SJSA1 (cell line): ENCODE results near the gene BRSK1. TPM values are rescaled to one million over a fixed set of nuclear protein-coding genes. Genes with fewer than 3 reads are reported as not detected.
A peak's percentile ranks its signal among the peaks of the same experiment; 100 is the strongest.

Experiments
- DNase-seq, 2 experiments: peaks; one replicate each; pipeline ENCODE4 v3.0.0-alpha.2; 2015 to 2020; ENCODE audit warnings: low spot score in 2 of 2, low read depth in 1 of 2
- H3K27ac ChIP-seq: fragments of 250-450 bp; sonication (Bioruptor Pico); 2 replicates; pipeline ENCODE4 v1.5.1; 2020; ENCODE audit warnings: mild to moderate bottlenecking, moderate library complexity
- H3K27me3 ChIP-seq: fragments of 250-450 bp; sonication (Bioruptor Pico); replicated peaks from 2 replicates; pipeline ENCODE4 v1.5.1; 2020; ENCODE audit warnings: mild to moderate bottlenecking, moderate library complexity
- H3K36me3 ChIP-seq: fragments of 250-450 bp; sonication (Bioruptor Pico); 2 replicates; pipeline ENCODE4 v1.5.1; 2020; ENCODE audit warnings: mild to moderate bottlenecking
- H3K4me1 ChIP-seq: fragments of 250-450 bp; sonication (Bioruptor Pico); replicated peaks from 2 replicates; pipeline ENCODE4 v1.6.1; 2021; ENCODE audit warnings: mild to moderate bottlenecking
- H3K4me3 ChIP-seq: fragments of 250-450 bp; sonication (Bioruptor Pico); 2 replicates; pipeline ENCODE4 v1.5.1; 2020; ENCODE audit warnings: mild to moderate bottlenecking
- H3K9me3 ChIP-seq: fragments of 250-450 bp; sonication (Bioruptor Pico); replicated peaks from 2 replicates; pipeline ENCODE4 v1.5.1; 2020; ENCODE audit warnings: mild to moderate bottlenecking
- total RNA-seq: library from RNA; depleted of rRNA; stranded (reverse); fragments of >200 nt; shearing (Covaris generic); gene quantifications from 2 replicates; pipeline ENCODE4 v1.2.3, GENCODE V29; 2014

BRSK1 gene
- total RNA-seq, 1 experiment from 2014 or later: 8.5 TPM

GRCh38 chr19:55258828-55259539 is 24.8 kb upstream of the BRSK1 start, which contains the start of gene PPP6R1:
Gene PPP6R1, minus strand, starts transcription at chr19:55259017. Its CDS starts 11,914 bp downstream, at chr19:55247103.
- Histone ChIP-seq H3K36me3 (peaks cover 34% of the 10 kb centered on the region), H3K4me3 (peak within 1 kb of the TSS; percentile 82), H3K4me1 (peaks cover 18% of the 10 kb centered on the region), H3K27ac (peak within 1 kb of the TSS; percentile 62), H3K9me3 (no peaks in the 10 kb centered on the region), H3K27me3 (no peaks in the 10 kb centered on the region)
- DNase-seq: peak; percentile 98 to 100

DNA sequence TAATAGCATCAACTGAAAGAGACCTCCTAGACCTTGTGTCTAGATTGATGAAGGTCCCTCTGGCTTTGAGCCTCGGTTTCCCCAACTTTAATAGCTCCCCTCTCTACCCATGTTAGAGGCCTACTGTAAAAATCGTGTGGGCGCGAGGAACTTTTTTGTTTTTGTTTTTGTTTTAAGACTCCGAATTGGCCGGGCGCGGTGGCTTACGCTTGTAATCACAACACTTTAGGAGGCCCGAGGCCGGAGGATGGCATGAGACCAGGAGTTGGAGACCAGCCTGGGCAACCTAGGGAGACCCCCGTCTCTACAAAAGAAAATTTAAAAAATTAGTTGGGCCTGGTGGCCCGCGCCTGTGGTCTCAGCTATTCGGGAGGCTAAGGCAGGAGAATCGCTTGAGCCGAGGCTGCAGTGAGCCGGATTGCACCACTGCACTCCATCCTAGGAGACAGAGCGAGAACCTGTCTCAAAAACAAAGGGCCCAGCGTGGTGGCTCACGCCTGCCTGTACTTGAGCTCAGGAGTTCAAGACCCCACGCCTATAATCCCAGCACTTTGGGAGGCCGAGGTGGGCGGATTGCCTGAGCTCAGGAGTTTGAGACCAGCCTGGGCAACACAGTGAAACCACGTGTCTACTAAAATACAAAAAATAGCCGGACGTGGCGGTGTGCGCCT is 24.1 kb upstream of the BRSK1 start:
- H3K9me3 ChIP-seq: no peaks in the 10 kb centered on the region
- H3K36me3 ChIP-seq: peaks cover 32% of the 10 kb centered on the region
- peak overlapping the region; percentile 82 for H3K4me3 ChIP-seq
- peaks cover 18% of the 10 kb centered on the region for H3K4me1 ChIP-seq
- no peaks in the 10 kb centered on the region for H3K27me3 ChIP-seq
- peak overlapping the region; percentile 62 for H3K27ac ChIP-seq
- no peak for DNase-seq

DNA sequence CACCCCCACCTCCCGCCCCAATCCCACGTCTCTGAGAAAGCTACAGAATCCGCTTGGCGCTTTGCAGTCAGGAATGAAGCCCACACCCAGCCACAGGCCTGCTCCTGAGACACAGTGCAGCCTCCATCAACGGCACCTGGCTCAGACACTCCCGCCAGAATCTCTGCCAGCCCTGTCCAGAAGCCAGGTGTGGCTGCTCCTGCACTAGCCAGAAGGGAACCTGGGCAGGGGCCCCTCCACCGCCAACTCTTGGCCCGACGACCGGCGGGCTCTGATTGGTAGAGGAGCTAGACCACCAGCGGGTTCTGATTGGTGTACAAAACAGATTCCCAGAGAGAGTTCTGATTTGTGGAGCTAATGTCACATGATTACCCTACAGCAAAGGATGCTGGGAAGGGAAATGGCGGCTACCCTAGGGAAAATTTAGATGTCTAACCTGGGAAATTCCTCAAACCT is 22.1 kb upstream of the BRSK1 start:
- Histone ChIP-seq H3K4me3 (no peak overlapping the region), H3K4me1 (peaks cover 18% of the 10 kb centered on the region), H3K27ac (no peak overlapping the region), H3K36me3 (peaks cover 12% of the 10 kb centered on the region), H3K27me3 (no peaks in the 10 kb centered on the region), H3K9me3 (0 out of 2 replicates have a peak, but pooled peaks cover under 1% of the 10 kb centered on the region)
- no peak for DNase-seq

GRCh38 chr19:55262359-55262758 is 21.4 kb upstream of the BRSK1 start:
- DNase-seq: no peak
- 0 out of 2 replicates have a peak, but pooled peaks cover 2% of the 10 kb centered on the region for H3K9me3 ChIP-seq
- H3K27me3 ChIP-seq: no peaks in the 10 kb centered on the region

DNA sequence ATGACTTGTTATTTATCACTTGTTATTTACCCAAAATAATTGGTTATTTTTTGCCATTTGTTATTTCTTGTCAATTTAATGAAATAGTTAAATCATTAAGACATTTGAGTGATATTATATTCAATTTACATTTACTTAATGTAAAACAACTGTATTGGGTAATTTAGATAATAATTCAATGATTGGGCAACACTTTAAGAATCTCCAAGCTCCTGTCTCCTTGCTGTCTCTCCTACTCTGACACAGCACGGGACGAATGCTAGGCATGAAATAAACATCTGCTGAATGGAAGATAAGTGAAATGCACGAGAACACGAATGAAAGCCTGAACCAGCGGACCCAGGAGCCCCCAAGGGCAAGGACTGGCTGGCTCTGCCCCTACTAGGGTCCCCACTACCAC is 19.3 kb upstream of the BRSK1 start:
- Histone ChIP-seq H3K4me3 (no peak overlapping the region), H3K36me3 (peaks cover 4% of the 10 kb centered on the region; the same call in 1 of the 2 replicates), H3K27me3 (no peaks in the 10 kb centered on the region), H3K9me3 (0 out of 2 replicates have a peak, but pooled peaks cover 2% of the 10 kb centered on the region), H3K27ac (no peak overlapping the region), H3K4me1 (peaks cover 6% of the 10 kb centered on the region)
- DNase-seq: no peak

More at GRCh38 chr19:55262359-55262758, 21.4 kb upstream of the BRSK1 start:
- Histone ChIP-seq H3K36me3 (peaks cover 7% of the 10 kb centered on the region), H3K4me3 (no peak overlapping the region), H3K27ac (no peak overlapping the region), H3K4me1 (peaks cover 13% of the 10 kb centered on the region)

DNA sequence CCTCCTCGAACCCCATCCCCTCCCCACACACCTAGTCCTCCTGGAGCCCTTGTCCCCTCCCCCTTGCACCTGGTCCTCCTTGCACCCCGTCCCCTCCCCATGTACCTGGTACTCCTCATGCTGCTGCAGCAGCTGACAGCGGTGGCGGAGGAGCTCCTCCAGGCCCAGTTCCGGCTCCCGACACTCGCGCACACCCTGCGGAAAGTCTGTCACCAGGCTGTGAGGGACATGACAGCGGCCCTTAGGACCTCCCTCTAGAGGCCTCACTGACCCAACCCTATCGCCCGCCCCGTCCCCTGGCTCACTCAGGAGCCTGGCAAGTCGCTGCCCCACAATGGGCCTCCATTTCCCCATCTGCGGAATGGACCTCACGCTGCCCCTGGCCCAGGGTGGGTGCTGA is 18.6 kb upstream of the BRSK1 start:
- Histone ChIP-seq H3K4me3 (no peak overlapping the region), H3K27me3 (no peaks in the 10 kb centered on the region), H3K36me3 (peaks cover 4% of the 10 kb centered on the region; the same call in 1 of the 2 replicates), H3K9me3 (0 out of 2 replicates have a peak, but pooled peaks cover 2% of the 10 kb centered on the region), H3K27ac (no peak overlapping the region), H3K4me1 (no peaks in the 10 kb centered on the region)
- no peak for DNase-seq

- Histone ChIP-seq H3K9me3 (0 out of 2 replicates have a peak, but pooled peaks cover 2% of the 10 kb centered on the region), H3K27me3 (no peaks in the 10 kb centered on the region), H3K4me3 (no peak overlapping the region), H3K36me3 (peaks cover 4% of the 10 kb centered on the region; the same call in 1 of the 2 replicates), H3K4me1 (no peaks in the 10 kb centered on the region), H3K27ac (no peak overlapping the region)
- DNase-seq: no peak
Measured at GRCh38 chr19:55265723-55266386, 17.9 kb upstream of the BRSK1 start.

DNA sequence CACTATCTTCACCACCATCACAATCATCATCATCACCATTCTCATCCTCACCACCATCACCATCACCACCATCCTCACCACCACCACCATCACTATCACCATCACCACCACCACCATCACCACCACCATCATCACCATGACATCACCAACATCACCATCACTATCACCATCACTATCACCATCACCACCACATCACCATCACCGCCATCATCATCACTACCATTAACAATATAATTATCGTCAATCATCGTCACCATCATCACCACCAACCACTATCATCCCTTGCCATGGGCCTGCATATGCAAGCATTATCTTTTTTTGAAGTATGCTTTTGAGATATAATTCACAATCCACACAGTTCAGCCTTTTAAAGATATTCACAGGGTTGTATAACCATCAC is 17.4 kb upstream of the BRSK1 start:
- Histone ChIP-seq H3K4me1 (no peaks in the 10 kb centered on the region), H3K36me3 (peaks cover 4% of the 10 kb centered on the region; the same call in 1 of the 2 replicates), H3K4me3 (no peak overlapping the region), H3K27ac (no peak overlapping the region), H3K27me3 (no peaks in the 10 kb centered on the region), H3K9me3 (0 out of 2 replicates have a peak, but pooled peaks cover 2% of the 10 kb centered on the region)
- no peak for DNase-seq

DNA sequence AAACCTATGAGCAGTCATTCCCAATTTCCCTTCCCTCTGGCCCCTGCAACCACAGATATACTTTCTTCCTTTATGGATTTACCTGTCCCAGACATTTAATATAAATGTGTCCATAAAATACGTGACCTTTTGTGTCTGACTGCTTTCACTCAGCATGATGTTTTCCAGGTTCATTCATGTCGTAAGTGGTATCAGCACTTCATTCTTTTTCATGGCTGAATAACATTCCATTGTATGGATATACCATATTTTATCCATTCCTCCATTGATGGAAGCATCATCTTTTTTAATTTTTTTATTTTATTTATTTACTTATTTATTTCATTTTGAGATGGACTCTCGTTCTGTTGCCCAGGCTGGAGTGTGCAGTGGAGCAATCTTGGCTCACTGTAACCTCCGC is 17.0 kb upstream of the BRSK1 start:
- Histone ChIP-seq H3K4me3 (no peak overlapping the region), H3K36me3 (peaks cover 6% of the 10 kb centered on the region; the same call in 1 of the 2 replicates), H3K27me3 (no peaks in the 10 kb centered on the region), H3K4me1 (no peaks in the 10 kb centered on the region), H3K27ac (no peak overlapping the region), H3K9me3 (0 out of 2 replicates have a peak, but pooled peaks cover 2% of the 10 kb centered on the region)
- no peak for DNase-seq

DNA sequence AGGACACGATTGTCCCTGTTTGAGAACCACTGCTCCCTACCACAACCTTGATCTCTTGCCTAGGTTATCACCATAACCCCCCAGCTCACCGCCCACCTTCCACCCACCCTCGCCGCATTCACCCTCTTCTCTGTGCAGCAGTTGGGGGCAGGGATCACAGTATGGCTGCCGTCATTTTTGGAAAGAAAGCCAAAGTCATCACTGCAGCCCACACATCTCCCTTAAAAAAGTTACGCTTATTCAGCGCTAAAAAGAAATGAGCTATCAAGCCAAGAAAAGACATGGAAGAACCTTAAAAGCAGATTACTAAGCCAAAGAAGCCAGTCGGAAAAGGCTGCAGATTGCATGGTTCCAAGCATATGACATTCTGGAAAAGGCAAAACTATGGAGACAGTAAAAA is 14.5 kb upstream of the BRSK1 start:
- no peak overlapping the region for H3K4me3 ChIP-seq
- H3K4me1 ChIP-seq: no peaks in the 10 kb centered on the region
- H3K9me3 ChIP-seq: 0 out of 2 replicates have a peak, but pooled peaks cover 2% of the 10 kb centered on the region
- no peaks in the 10 kb centered on the region for H3K27me3 ChIP-seq
- no peak overlapping the region for H3K27ac ChIP-seq
- peaks cover 12% of the 10 kb centered on the region; the same call in 1 of the 2 replicates for H3K36me3 ChIP-seq
- no peak for DNase-seq

DNA sequence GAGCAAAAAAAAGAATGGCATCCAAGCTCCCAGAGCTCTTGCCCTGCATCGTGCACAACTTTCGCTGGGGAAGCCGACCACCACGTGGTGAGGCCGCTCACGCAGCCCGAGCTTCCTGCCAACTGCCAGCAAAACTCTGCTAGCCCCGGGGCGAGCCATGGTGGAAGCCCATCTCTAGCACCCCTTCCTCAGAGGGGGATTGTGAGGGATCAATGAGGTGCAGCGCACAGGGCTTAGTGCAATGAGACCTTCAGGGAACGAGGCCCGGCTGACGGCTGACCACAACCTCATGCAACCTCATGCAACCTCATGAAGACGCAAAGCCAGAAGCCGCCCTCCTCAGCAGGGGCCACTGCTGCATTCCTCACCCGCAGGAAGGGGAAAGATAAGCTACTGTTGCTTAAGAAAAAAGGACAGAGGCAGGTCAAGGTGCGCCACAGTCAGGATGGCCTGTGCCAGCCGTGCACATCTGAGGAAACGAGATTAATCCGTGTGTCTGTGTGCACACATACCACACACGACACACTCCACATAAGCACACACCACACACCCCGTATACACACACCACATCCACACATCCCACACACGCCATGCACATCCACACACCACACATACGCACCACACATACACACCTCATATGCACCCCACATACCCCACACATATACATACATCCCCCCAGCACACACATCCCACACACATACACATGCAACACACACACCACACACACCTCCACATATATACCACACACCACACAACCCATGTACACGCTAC is 13.4 kb upstream of the BRSK1 start:
- DNase-seq: no peak
- no peak overlapping the region for H3K27ac ChIP-seq
- H3K4me1 ChIP-seq: no peaks in the 10 kb centered on the region
- H3K27me3 ChIP-seq: no peaks in the 10 kb centered on the region
- H3K36me3 ChIP-seq: peaks cover 14% of the 10 kb centered on the region
- 0 out of 2 replicates have a peak, but pooled peaks cover 2% of the 10 kb centered on the region for H3K9me3 ChIP-seq
- no peak overlapping the region for H3K4me3 ChIP-seq

DNA sequence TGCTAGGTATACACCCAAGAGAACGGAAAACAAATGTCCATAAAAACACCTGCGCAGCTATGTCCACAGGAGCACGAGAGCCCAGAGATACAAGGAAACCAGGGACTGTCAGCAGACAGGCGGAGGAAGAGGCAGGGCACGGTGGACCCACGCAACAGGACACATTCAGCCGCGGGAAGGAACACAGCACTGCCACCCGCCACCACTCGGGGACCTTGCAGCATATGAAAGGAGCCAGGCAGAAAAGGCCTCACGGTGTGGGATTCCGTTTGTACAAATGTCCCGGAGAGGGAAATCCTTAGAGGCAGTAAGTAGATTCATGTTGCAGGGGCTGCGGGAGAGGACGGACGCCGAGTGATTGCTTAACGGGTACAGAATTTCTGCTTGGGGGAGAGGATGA is 11.7 kb upstream of the BRSK1 start:
- Histone ChIP-seq H3K27me3 (no peaks in the 10 kb centered on the region), H3K27ac (no peak overlapping the region), H3K4me1 (no peaks in the 10 kb centered on the region), H3K9me3 (no peaks in the 10 kb centered on the region), H3K4me3 (no peak overlapping the region), H3K36me3 (peaks cover 21% of the 10 kb centered on the region)
- DNase-seq: no peak
